ENCODE results near the gene POLR1G. TPM values are rescaled to one million over a fixed set of nuclear protein-coding genes. Genes with fewer than 3 reads are reported as not detected.

The POLR1G gene
- total RNA-seq, 2 experiments from 2014 or later = 8.9 to 12.2 TPM

DNA sequence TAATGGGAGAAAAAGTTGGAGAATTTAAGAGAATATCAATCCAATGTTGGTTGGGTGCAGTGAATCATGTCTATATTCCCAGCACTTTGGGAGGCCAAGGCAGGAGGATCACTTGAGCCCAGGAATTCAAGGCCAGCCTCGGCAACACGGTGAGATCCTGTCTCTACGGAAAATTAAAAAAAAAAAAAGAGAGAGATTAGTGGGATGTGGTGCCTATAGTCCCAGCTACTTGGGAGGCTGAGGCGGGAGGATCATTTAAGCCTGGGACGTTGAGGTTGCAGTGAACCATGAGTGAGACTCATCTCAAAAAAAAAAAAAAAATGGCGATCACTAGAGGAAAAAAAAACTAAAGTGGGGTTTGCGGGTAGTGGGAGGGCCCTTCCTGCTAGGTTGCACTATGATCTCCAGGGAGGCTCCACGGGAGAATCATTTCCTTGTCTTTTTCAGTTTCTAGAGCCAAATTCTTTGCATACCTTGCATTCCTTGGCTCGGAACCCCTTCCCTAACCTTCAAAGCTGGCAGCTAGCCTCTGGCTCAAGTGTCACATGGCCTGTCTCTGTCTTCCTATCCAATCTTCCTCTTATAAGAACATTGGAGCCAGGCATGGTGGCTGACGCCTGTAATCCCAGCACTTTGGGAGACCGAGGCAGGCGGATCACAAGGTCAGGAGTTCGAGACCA is 30.3 kb upstream of the POLR1G start:
- Mint-ChIP-seq H3K36me3 (no peaks in the 10 kb centered on the region), H3K9me3 (ENCODE audit: low read depth) (no peaks in the 10 kb centered on the region), H3K4me1 (peaks cover 4% of the 10 kb centered on the region), H3K4me3 (no peak overlapping the region), H3K27ac (no peak overlapping the region), H3K27me3 (no peaks in the 10 kb centered on the region)
- DNase-seq (no peak), ATAC-seq (no peak)
- CTCF ChIA-PET = interaction anchor here (1.6 kb wide), 1 partner anchor 64 kb away, joined by 3 read pairs; no protein-coding TSS in a partner anchor

DNA sequence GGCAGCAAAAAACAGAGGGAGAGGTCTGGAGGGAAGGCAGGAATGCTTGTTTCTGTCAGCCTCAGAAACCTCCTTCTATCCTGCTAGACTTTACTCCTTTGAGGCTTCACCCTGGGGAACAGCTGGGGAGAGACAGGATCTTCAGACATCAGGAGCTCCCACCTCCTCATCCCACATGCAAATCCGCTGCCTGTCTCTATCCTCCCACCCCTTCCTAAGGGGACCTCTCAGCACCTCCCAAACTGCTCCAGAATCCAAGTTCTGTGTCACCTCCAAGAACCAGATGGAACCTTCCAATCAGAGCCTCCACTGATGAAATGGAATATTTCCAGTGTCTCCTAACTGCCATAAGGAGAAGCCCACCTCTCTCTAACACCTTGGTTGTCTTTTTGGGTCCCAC is 26.3 kb upstream of the POLR1G start:
- peaks cover 2% of the 10 kb centered on the region for H3K4me1 Mint-ChIP-seq
- no peak overlapping the region for H3K27ac Mint-ChIP-seq
- ATAC-seq (no peak), DNase-seq (no peak)
- CTCF ChIA-PET = interaction anchor here (0.7 to 1.4 kb wide), 2 partner anchors 25 to 98 kb away, joined by 3 to 4 read pairs; partner anchors contain the start of gene PPP1R13L
- no peaks in the 10 kb centered on the region for H3K9me3 Mint-ChIP-seq (ENCODE audit: low read depth)
- H3K36me3 Mint-ChIP-seq = no peaks in the 10 kb centered on the region
- peaks cover 4% of the 10 kb centered on the region for H3K27me3 Mint-ChIP-seq
- no peak overlapping the region for H3K4me3 Mint-ChIP-seq

DNA sequence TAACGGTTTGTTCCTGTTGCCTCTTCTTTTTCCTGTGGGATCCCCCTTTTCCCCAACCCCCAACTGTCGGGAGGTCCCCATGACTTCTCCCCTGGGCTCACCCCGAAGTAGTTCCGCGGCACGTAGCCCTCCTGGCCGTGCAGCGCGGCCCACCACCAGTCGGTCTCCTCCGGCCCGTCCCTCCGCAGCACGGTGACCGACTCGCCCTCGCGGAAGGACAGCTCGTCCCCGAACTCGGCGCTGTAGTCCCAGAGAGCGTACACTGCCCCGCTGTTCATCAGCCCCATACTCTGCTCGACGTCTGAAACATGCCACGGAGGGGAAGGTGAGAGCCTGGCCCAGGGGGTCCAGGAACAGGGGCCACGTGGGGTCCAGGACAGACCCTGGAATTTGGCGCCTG is 24.0 kb upstream of the POLR1G start:
- Mint-ChIP-seq H3K36me3 (no peaks in the 10 kb centered on the region), H3K27ac (no peak overlapping the region), H3K4me1 (no peaks in the 10 kb centered on the region), H3K4me3 (no peak overlapping the region), H3K27me3 (peaks cover 24% of the 10 kb centered on the region), H3K9me3 (ENCODE audit: low read depth) (no peaks in the 10 kb centered on the region)
- CTCF ChIA-PET = no interaction called here
- no peak for DNase-seq
- no peak for ATAC-seq

DNA sequence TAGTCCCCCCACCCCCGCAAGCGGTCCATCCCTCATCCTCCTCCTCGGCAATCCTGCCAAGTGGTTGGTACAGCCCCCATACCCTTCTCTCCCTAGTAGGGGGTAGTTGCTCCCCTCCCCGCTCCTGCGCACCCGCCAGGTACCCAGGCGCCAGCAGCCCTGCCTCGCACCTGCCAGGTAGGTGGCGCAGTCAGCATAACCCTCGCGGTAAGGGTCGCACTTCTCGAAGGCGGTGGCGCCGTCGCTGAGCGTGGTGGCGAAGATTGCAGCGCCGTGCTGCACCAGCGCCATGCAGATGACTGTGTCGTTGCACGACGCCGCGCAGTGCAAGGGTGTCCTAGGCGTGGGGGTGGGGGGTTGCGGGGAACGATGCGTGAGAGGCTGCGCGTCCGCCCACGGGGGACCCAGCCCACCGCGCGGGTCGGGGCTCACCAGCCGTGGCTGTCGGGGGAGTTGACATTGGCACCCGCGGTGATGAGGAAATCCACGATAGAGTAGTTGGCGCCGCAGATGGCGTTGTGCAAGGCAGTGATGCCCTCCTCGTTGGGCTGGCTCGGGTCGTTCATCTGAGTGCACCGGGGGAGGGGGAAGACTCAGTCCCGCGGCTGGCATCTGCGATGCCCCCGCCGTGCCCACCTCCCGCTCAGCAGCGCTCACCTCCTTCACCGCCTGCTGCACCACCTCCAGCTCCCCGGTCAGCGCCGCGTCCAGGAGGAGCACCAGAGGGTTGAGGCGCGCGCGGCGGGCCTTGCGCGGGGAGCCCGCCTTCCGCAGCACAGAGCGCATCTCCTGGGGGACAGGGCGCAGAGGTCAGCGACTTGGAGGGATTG is 20.8 kb upstream of the POLR1G start:
- H3K27me3 Mint-ChIP-seq = peaks cover 33% of the 10 kb centered on the region
- no peaks in the 10 kb centered on the region for H3K36me3 Mint-ChIP-seq
- H3K4me1 Mint-ChIP-seq = no peaks in the 10 kb centered on the region
- no peak overlapping the region for H3K27ac Mint-ChIP-seq
- no peak overlapping the region for H3K4me3 Mint-ChIP-seq
- CTCF ChIA-PET = no interaction called here
- no peaks in the 10 kb centered on the region for H3K9me3 Mint-ChIP-seq (ENCODE audit: low read depth)
- ATAC-seq (no peak), DNase-seq (no peak)

DNA sequence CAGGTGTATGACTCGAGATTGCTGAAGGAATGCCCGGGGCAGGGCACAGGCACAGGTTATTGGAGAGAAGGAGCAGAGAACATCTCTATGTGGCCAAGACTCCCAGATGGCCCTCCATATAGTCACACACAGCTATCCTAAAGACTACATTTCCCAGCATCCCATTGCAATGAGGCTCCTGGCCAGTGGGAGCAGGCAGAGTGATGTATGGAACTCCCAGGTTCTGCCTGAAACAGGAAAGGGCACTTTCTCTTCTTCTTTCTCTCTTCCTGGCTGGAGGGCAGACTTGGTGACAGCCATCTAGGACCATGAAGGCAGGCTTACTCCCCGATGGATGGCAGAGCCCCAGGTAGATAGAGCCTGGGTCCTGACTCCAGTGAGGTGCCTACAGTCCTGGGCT is 15.1 kb upstream of the POLR1G start:
- no peaks in the 10 kb centered on the region for H3K9me3 Mint-ChIP-seq (ENCODE audit: low read depth)
- H3K27me3 Mint-ChIP-seq = peaks cover 23% of the 10 kb centered on the region
- ATAC-seq (no peak), DNase-seq (no peak)
- CTCF ChIA-PET = no interaction called here
- no peaks in the 10 kb centered on the region for H3K36me3 Mint-ChIP-seq
- H3K4me1 Mint-ChIP-seq = peaks cover 2% of the 10 kb centered on the region
- H3K27ac Mint-ChIP-seq = no peak overlapping the region
- H3K4me3 Mint-ChIP-seq = no peak overlapping the region

DNA sequence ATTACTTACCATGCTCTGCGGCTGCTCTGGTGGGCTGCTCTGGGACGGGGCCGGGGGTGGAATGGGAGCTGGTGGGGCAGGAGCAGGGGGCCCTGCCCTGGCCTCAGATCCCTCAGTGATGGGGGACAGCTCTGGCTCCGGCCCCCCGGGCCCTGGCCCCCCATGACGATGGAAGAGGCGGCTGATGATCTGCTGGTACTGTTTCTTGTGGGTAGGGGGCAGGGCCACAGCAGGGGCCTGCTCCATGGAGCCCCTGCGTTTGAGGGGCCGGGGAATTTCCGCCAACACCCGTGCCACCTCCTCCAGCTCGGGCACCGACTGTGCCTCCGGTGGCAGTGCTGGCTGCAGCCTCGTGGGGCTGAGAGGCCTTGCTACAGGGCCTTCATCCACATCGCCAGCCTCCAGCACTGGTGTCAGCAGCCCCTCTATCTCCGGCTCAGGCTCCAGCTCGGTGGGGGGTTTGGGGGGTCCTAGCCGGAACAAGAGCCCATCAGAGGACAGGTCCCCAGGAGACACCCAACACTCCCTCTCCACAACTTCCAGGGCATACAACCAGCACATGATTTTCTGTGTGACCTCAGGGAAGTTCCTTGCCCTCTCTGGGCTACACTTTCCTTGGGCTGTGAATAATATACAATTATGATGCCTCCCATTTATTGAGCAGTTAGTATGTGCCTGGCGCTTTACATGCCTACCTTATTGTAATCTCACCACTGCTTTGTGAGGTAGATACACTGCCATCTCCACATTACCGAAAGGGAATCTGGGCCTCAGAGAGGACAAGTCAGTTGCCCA is 14.4 kb upstream of the POLR1G start:
- CTCF ChIA-PET = no interaction called here
- Mint-ChIP-seq H3K4me1 (peaks cover 2% of the 10 kb centered on the region), H3K4me3 (no peak overlapping the region), H3K27ac (no peak overlapping the region), H3K36me3 (no peaks in the 10 kb centered on the region), H3K27me3 (peaks cover 22% of the 10 kb centered on the region), H3K9me3 (ENCODE audit: low read depth) (no peaks in the 10 kb centered on the region)
- ATAC-seq = no peak
- no peak for DNase-seq

DNA sequence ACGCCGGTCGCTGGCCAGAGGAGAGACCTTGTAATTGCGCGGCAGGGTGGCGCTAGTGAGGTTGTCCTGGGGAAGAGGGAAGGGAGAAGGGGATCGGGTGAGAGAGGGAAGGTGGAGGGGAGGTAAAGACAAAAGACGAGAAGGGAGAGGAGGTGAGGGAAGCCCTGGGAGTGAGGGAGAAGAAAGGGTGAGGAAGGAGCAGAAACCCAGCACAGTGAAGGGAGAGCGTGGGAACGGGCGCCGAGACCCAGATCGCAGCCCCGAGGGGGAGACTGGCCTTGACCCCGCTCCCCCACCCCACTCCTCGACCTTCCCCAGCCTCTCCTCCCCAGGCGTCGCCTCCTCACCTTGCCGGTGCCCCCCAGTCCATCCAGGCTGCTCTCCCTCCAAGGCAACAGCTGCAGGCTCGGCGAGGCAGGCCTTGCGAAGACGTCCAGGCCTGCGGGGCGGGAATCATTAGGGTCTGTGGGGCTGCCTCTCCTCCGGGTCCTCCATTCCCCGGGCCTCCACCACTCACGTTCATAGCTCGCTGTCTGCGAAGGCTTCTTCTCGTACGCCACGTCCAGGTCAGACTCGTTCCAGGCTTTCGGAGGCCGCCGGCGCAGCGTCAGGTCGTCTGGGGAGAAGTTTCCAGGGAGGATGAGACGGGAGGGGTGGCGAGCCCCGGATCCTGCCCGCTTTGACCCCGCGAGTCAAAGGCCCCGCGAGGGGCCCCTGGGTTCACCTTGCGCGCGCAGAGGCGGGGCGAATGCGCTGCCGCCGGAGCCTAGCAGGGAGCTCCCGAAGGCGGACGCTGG is 10.4 kb upstream of the POLR1G start:
- DNase-seq = no peak
- H3K27ac Mint-ChIP-seq = no peak overlapping the region
- peaks cover 26% of the 10 kb centered on the region for H3K27me3 Mint-ChIP-seq
- H3K9me3 Mint-ChIP-seq (ENCODE audit: low read depth) = no peaks in the 10 kb centered on the region
- ATAC-seq = no peak
- H3K4me3 Mint-ChIP-seq = no peak overlapping the region
- H3K36me3 Mint-ChIP-seq = no peaks in the 10 kb centered on the region
- H3K4me1 Mint-ChIP-seq = peaks cover 9% of the 10 kb centered on the region
- CTCF ChIA-PET = interaction anchor here (0.5 to 0.7 kb wide), 2 partner anchors 9 to 289 kb away, joined by 3 read pairs; partner anchors contain the start of gene PPP1R13L

DNA sequence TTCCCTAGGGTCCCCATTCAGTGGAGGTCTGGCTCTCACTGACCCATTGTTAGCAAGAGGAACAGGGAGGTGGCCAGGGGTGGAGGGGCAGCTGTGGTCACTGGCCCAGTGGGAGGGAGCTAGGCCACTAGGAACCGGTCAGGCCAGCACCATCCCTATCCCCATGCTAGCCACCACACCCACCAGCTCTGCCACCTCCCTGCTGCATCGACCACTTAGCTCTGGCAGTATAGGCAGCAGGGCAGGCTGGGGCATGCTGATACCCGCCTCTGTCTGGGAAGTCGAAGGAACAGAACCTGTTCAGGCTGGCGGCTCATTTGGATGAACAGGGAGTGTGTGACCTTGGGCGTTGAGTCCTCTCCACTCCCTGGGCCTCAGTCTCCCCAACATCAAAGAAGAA is 6.3 kb upstream of the POLR1G start:
- Mint-ChIP-seq H3K4me3 (no peak overlapping the region), H3K9me3 (ENCODE audit: low read depth) (no peaks in the 10 kb centered on the region), H3K27ac (no peak overlapping the region), H3K36me3 (no peaks in the 10 kb centered on the region), H3K27me3 (peaks cover 56% of the 10 kb centered on the region), H3K4me1 (peaks cover 27% of the 10 kb centered on the region)
- no peak for DNase-seq
- CTCF ChIA-PET = interaction anchor here (1.5 to 5.0 kb wide), 2 partner anchors 39 to 79 kb away, joined by 4 to 44 read pairs; no protein-coding TSS in a partner anchor
- no peak for ATAC-seq

DNA sequence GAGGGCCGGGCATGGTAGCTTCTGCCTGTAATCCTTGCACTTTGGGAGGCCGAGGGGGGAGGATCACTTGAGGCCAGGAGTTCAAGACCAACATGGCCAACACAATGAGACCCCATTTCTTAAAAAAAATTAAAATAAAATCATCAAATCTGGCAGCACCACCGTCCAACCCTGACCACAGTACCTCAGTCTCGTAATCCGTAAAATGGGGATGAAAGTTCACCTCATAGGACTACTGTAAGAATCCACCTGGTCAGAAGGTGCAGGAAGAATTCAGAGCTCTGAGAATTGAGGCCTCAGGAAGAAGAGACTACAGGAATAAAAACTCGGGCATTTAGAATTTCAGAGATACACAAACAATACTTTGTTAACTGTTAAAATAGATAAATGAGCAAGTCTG is 4.6 kb upstream of the POLR1G start:
- Mint-ChIP-seq H3K36me3 (no peaks in the 10 kb centered on the region), H3K4me1 (peaks cover 30% of the 10 kb centered on the region), H3K9me3 (ENCODE audit: low read depth) (no peaks in the 10 kb centered on the region), H3K27ac (no peak overlapping the region), H3K27me3 (peaks cover 48% of the 10 kb centered on the region), H3K4me3 (no peak overlapping the region)
- DNase-seq (no peak), ATAC-seq (no peak)
- CTCF ChIA-PET = interaction anchor here (0.5 to 5.0 kb wide), 7 partner anchors 8 to 484 kb away, joined by 3 to 44 read pairs (median 3); no protein-coding TSS in a partner anchor

DNA sequence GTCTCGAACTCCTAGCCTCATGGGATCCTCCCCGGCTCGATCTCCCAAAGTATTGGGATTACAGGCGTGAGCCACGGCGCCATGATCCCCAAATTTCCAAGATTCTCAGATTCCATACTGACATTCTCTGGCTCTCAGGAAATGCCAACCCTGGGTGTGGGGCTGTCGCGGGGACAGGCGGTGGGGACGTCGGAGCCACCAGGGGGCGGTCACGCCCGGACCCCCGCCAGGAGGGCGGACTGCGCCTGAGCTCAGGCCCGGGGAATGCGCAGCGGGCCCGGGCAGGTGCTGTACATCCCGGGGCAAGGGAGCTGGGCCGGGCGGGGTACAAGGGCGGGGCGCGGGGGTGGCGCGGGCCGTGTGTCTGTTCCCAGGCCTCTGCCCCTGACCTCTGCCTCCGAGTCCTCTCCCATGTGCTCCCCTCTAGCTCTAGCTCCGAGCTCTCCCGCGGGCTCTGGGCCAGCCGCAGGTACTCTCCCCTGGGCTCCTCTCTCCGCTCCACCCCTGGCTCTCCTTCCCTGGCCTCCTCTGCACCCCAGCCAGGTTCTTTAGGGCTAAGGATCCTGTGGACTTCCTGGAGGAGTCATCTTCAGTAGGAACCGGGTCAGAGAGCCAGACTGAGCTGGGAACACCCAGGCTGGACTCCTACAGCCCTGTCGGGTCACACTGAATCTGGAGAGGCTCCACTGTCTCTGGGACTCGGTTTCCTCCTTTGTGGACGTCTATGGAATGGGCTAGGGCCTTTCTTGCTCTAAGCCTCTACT is 4.0 kb upstream of the POLR1G start:
- ATAC-seq (no peak), DNase-seq (no peak)
- Mint-ChIP-seq H3K9me3 (ENCODE audit: low read depth) (no peaks in the 10 kb centered on the region), H3K27me3 (peaks cover 41% of the 10 kb centered on the region), H3K4me3 (no peak overlapping the region), H3K4me1 (peaks cover 32% of the 10 kb centered on the region), H3K27ac (no peak overlapping the region), H3K36me3 (no peaks in the 10 kb centered on the region)
- CTCF ChIA-PET = interaction anchor here (0.5 to 5.0 kb wide), 8 partner anchors 9 to 485 kb away, joined by 3 to 44 read pairs (median 3); no protein-coding TSS in a partner anchor

DNA sequence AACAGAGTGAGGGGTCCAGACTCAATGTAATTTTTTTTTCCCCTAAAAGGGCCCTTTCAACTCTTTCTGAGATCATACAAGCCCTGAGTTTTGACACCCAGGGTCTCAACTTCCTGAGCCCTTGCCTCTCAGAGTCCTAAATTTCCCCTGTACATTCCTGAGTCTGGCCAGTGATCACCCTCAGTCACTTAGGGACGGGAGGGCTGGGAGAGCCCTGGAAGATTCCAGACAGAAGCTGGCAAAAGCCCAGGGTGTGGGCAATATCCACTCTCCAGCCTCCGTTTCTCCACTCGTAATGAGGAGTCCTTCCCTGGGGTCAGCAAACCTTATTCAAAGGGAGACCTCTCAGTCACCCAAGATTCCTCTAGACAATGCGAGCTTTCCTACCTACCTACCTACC is 3.2 kb upstream of the POLR1G start:
- Mint-ChIP-seq H3K27me3 (peaks cover 36% of the 10 kb centered on the region), H3K9me3 (ENCODE audit: low read depth) (no peaks in the 10 kb centered on the region), H3K4me3 (no peak overlapping the region), H3K36me3 (no peaks in the 10 kb centered on the region), H3K4me1 (peaks cover 35% of the 10 kb centered on the region), H3K27ac (no peak overlapping the region)
- DNase-seq = no peak
- CTCF ChIA-PET = interaction anchor here (0.9 to 5.0 kb wide), 7 partner anchors 28 to 239 kb away, joined by 3 to 44 read pairs (median 7); no protein-coding TSS in a partner anchor
- no peak for ATAC-seq
